IMR-90 (cell line): ENCODE results near the gene DDX39A.

Source experiments
- MXI1 ChIP-seq: IDR thresholded peaks from 2 replicates; pipeline ENCODE4 v1.6.1; 2012; ENCODE audit warnings: low read depth, mild to moderate bottlenecking, low read length, moderate library complexity, borderline replicate concordance
- TF ChIP-seq, protein P1 (sequence below): conservative IDR thresholded peaks from 2 replicates; pipeline ENCODE4 v1.5.1; 2012; ENCODE audit warnings: mild to moderate bottlenecking, low read depth, low read length, improper control_type of control experiment
- TF ChIP-seq, protein P2 (sequence below): fragments of 150-350 bp; IDR thresholded peaks from 2 replicates; pipeline ENCODE4 v1.6.1; 2016; ENCODE audit warnings: low read depth, mild to moderate bottlenecking, low read length, moderate library complexity, borderline replicate concordance

DNA sequence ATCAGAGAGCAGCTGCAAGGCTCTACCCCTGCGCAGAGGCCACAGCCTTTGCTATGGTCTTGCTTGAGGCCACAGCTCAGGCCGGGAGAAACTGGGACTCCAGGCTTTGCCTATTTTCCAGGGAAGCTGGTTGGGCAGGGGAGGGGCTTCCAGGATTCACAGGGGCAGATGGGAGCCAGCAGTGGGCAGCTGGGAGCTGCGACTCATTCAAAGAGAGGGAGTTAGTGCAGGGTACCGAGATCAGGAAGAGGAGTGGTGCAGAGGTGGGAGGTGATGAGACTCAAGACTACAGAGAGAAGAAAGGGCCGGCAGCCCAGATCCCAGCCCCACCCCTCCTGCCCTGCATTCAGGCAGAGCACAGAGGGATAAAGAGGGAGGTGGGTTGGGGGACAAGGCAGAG lies 25.8 kb downstream of the DDX39A start:
- no peak for TF ChIP-seq MXI1
- TF ChIP-seq, protein P1, sequence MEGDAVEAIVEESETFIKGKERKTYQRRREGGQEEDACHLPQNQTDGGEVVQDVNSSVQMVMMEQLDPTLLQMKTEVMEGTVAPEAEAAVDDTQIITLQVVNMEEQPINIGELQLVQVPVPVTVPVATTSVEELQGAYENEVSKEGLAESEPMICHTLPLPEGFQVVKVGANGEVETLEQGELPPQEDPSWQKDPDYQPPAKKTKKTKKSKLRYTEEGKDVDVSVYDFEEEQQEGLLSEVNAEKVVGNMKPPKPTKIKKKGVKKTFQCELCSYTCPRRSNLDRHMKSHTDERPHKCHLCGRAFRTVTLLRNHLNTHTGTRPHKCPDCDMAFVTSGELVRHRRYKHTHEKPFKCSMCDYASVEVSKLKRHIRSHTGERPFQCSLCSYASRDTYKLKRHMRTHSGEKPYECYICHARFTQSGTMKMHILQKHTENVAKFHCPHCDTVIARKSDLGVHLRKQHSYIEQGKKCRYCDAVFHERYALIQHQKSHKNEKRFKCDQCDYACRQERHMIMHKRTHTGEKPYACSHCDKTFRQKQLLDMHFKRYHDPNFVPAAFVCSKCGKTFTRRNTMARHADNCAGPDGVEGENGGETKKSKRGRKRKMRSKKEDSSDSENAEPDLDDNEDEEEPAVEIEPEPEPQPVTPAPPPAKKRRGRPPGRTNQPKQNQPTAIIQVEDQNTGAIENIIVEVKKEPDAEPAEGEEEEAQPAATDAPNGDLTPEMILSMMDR = no peak
- TF ChIP-seq, protein P2, sequence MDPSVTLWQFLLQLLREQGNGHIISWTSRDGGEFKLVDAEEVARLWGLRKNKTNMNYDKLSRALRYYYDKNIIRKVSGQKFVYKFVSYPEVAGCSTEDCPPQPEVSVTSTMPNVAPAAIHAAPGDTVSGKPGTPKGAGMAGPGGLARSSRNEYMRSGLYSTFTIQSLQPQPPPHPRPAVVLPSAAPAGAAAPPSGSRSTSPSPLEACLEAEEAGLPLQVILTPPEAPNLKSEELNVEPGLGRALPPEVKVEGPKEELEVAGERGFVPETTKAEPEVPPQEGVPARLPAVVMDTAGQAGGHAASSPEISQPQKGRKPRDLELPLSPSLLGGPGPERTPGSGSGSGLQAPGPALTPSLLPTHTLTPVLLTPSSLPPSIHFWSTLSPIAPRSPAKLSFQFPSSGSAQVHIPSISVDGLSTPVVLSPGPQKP = no peak
